Karpas-422 (cell line): Measurements from ENCODE around the gene ZNF280B. TPM values are rescaled to one million over a fixed set of nuclear protein-coding genes. Genes with fewer than 3 reads are reported as not detected.

Experiments
- DNase-seq: peaks from one replicate; pipeline ENCODE4 v3.0.0-alpha.2; 2015
- H2AFZ ChIP-seq: fragments of 200-600 bp; sonication (generic); 2 replicates; pipeline ENCODE4 v1.6.1; 2014; ENCODE audit warnings: antibody characterized with exemption, low read length, mixed read lengths
- H3K27ac ChIP-seq: fragments of 200-600 bp; sonication (generic); 2 replicates; pipeline ENCODE4 v1.5.1; 2014; ENCODE audit warnings: mild to moderate bottlenecking, low read length, moderate library complexity
- H3K27me3 ChIP-seq: fragments of 200-600 bp; sonication (generic); 2 replicates; pipeline ENCODE4 v1.6.1; 2014; ENCODE audit warnings: low read length, mixed read lengths
- H3K36me3 ChIP-seq: fragments of 200-600 bp; sonication (generic); 2 replicates; pipeline ENCODE4 v1.6.1; 2014; ENCODE audit warnings: low read length, mixed read lengths; ENCODE audit not compliant: insufficient read depth
- H3K4me1 ChIP-seq: fragments of 200-600 bp; sonication (generic); 2 replicates; pipeline ENCODE4 v1.6.1; 2014; ENCODE audit warnings: mild to moderate bottlenecking, low read length, mixed read lengths
- H3K4me2 ChIP-seq: fragments of 200-600 bp; sonication (generic); 2 replicates; pipeline ENCODE4 v1.6.1; 2014; ENCODE audit warnings: low read length, low read depth, mild to moderate bottlenecking; ENCODE audit not compliant: poor library complexity, severe bottlenecking
- H3K4me3 ChIP-seq: fragments of 200-600 bp; sonication (generic); 2 replicates; pipeline ENCODE4 v1.5.1; 2014; ENCODE audit warnings: mild to moderate bottlenecking, antibody characterized with exemption, low read length, mixed read lengths
- H3K79me2 ChIP-seq: fragments of 200-600 bp; sonication (generic); 2 replicates; pipeline ENCODE4 v1.6.1; 2014; ENCODE audit warnings: mild to moderate bottlenecking, low read length, mixed read lengths
- H3K9ac ChIP-seq: fragments of 200-600 bp; sonication (generic); 2 replicates; pipeline ENCODE4 v1.6.0; 2014; ENCODE audit warnings: low read length
- H3K9me2 ChIP-seq: fragments of 200-600 bp; sonication (generic), shearing (Covaris generic); replicated peaks from 2 replicates; pipeline ENCODE4 v1.6.0; 2014; ENCODE audit warnings: mild to moderate bottlenecking, low read length, moderate library complexity; ENCODE audit not compliant: insufficient read depth
- H3K9me3 ChIP-seq: fragments of 300-700, 200-600 bp; sonication (generic); 2 replicates; pipeline ENCODE4 v1.6.1; 2014; ENCODE audit warnings: low read length, mixed read lengths
- H4K20me1 ChIP-seq: fragments of 200-600 bp; sonication (generic); 2 replicates; pipeline ENCODE4 v1.6.1; 2014; ENCODE audit warnings: mild to moderate bottlenecking, antibody characterized with exemption, low read length, low read depth; ENCODE audit not compliant: insufficient read depth
- total RNA-seq: library from RNA; depleted of rRNA; stranded (reverse); fragments of >200 nt; shearing (Covaris generic); gene quantifications from 2 replicates; pipeline ENCODE4 v1.2.3, GENCODE V29; 2014; ENCODE audit warnings: low replicate concordance

The ZNF280B gene
- total RNA-seq, 1 experiment from 2014 or later = 10.3 TPM

DNA sequence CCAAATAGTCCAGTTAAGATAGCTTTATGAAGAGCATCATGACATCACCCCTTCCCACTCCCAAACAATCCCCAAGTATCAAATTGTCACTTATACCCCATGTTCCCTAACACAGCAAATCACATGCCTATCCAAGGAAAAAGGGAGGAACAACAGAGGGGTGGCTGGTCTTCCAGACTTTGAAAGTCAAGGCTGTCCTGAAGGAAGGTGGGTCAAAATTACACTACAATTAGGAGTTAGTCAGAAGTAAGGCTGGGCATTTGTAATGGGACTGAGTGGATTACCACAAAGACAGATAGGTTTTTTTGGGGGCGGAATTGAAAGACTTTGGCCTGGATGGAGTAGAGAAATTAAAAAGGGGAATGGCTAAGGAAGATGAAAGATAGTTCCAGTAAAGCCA, 44.6 kb upstream of the ZNF280B start:
- no peak overlapping the region for H2AFZ ChIP-seq
- H3K9me3 ChIP-seq = no peaks in the 10 kb centered on the region
- H3K4me2 ChIP-seq = no peak overlapping the region
- H3K79me2 ChIP-seq = no peaks in the 10 kb centered on the region
- H3K27me3 ChIP-seq = no peaks in the 10 kb centered on the region
- no peaks in the 10 kb centered on the region for H4K20me1 ChIP-seq
- H3K9ac ChIP-seq = no peak overlapping the region
- no peaks in the 10 kb centered on the region for H3K9me2 ChIP-seq
- no peak overlapping the region for H3K4me3 ChIP-seq
- H3K4me1 ChIP-seq = no peaks in the 10 kb centered on the region
- no peak for DNase-seq
- no peaks in the 10 kb centered on the region for H3K36me3 ChIP-seq
- H3K27ac ChIP-seq = no peak overlapping the region

DNA sequence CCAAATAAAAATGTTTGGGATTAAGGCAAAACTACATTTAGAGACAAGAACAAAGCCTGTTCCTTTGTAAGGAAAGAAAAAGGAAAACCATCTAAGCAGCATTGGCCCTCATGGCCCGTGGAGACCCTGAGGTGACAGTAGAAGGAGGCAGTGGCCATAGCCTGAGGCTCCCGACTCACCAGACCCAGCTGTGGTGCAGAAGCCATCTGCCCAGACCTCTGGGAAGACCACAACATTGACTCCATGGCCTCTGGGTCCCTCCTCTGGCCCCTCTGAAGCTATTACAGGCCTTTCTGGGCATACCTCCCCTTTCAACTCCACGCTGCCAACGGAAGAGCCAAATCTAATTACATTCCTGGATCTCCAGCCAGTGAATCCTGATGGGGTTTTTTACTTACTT, 44.1 kb upstream of the ZNF280B start:
- no peak overlapping the region for H3K9ac ChIP-seq
- H2AFZ ChIP-seq = no peak overlapping the region
- no peaks in the 10 kb centered on the region for H3K79me2 ChIP-seq
- no peak overlapping the region for H3K27ac ChIP-seq
- H3K9me3 ChIP-seq = no peaks in the 10 kb centered on the region
- H3K4me1 ChIP-seq = no peaks in the 10 kb centered on the region
- H3K9me2 ChIP-seq = no peaks in the 10 kb centered on the region
- H3K36me3 ChIP-seq = no peaks in the 10 kb centered on the region
- no peak overlapping the region for H3K4me3 ChIP-seq
- no peaks in the 10 kb centered on the region for H4K20me1 ChIP-seq
- no peaks in the 10 kb centered on the region for H3K27me3 ChIP-seq
- DNase-seq = peak; percentile 67
- no peak overlapping the region for H3K4me2 ChIP-seq

DNA sequence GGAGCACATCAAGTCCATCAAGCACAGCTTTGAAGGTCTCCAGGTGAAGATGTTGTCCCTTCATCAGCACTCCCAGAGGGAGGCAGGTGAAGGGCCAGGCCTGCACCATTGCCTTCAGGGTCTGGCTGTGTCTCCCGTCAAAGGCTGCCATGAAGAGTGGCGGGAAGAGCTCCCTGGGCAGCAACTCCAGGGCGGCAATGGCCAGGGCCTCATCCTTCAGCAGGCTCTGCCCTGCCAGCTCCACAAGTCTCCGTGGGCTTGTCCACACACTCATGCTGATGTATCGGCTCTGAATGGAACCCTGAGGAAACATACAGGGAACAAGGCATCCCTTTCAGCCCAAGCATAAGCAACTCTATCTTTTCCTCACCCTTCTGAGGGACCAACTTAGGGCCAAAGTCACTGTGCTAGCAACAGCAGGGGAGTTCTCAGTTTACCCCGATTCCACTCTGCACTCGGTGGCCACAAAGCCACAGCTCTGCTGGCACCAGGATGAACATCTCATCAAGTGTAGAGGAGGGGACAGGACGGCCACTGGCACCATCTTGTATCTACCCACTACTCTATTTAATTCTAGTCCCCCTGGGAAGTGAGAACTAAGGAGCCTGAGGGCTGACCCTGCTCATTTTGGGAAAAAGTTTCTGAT, 42.4 kb upstream of the ZNF280B start:
- Histone ChIP-seq H3K27ac (no peak overlapping the region), H3K4me1 (no peaks in the 10 kb centered on the region), H4K20me1 (no peaks in the 10 kb centered on the region), H3K4me3 (no peak overlapping the region), H3K4me2 (no peak overlapping the region), H3K27me3 (no peaks in the 10 kb centered on the region), H3K9ac (no peak overlapping the region), H3K36me3 (no peaks in the 10 kb centered on the region), H3K9me2 (no peaks in the 10 kb centered on the region), H3K79me2 (no peaks in the 10 kb centered on the region), H3K9me3 (no peaks in the 10 kb centered on the region), H2AFZ (no peak overlapping the region)
- DNase-seq = no peak

DNA sequence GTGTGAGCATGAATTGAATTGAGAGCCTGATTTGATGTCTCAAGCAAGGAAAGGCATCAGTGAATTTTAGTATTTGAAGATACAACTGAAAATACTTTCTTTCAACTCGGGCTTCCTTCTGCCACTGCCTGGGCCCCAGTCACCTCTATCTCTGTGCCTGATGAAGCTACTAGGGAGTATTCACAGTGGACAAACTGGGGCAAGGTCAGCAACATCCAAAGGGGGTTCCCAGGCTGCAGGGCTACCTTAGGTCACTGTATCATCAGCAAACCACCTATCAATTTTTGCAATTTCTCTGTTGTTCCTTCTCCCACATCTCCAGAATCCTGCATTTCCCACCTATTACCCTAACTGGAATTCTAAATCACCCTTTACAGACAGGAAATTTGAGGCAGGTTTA, 40.4 kb upstream of the ZNF280B start:
- Histone ChIP-seq H3K9ac (no peak overlapping the region), H3K9me2 (no peaks in the 10 kb centered on the region), H3K9me3 (no peaks in the 10 kb centered on the region), H3K4me3 (no peak overlapping the region), H3K36me3 (no peaks in the 10 kb centered on the region), H3K27ac (no peak overlapping the region), H3K4me2 (no peak overlapping the region), H3K4me1 (no peaks in the 10 kb centered on the region), H3K79me2 (no peaks in the 10 kb centered on the region), H2AFZ (no peak overlapping the region), H4K20me1 (no peaks in the 10 kb centered on the region), H3K27me3 (no peaks in the 10 kb centered on the region)
- DNase-seq = no peak

DNA sequence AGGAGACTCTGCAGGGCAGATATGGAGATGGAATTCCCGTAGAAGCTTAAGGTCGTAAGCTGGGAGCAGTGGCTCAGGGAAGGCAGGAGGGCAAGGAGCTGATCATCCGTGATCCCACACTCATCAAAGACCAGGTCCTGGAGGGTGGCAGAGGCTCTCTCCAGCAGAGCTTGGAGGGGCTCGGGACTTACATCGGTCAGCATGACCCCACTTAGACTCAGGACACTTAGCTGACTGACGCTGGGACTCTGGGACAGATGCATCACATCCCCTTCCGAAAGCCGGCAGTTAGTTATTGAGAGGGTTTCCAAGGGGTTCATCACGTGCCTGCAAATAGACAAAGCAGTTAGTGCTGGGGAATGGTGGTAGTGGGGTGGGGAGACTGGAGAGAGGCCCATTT, 39.8 kb upstream of the ZNF280B start:
- no peaks in the 10 kb centered on the region for H3K27me3 ChIP-seq
- no peak overlapping the region for H3K27ac ChIP-seq
- no peaks in the 10 kb centered on the region for H3K9me2 ChIP-seq
- no peak overlapping the region for H3K9ac ChIP-seq
- no peaks in the 10 kb centered on the region for H3K4me1 ChIP-seq
- H3K4me3 ChIP-seq = no peak overlapping the region
- no peaks in the 10 kb centered on the region for H3K79me2 ChIP-seq
- H3K36me3 ChIP-seq = no peaks in the 10 kb centered on the region
- H4K20me1 ChIP-seq = no peaks in the 10 kb centered on the region
- H3K4me2 ChIP-seq = no peak overlapping the region
- DNase-seq = no peak
- no peak overlapping the region for H2AFZ ChIP-seq
- H3K9me3 ChIP-seq = no peaks in the 10 kb centered on the region

DNA sequence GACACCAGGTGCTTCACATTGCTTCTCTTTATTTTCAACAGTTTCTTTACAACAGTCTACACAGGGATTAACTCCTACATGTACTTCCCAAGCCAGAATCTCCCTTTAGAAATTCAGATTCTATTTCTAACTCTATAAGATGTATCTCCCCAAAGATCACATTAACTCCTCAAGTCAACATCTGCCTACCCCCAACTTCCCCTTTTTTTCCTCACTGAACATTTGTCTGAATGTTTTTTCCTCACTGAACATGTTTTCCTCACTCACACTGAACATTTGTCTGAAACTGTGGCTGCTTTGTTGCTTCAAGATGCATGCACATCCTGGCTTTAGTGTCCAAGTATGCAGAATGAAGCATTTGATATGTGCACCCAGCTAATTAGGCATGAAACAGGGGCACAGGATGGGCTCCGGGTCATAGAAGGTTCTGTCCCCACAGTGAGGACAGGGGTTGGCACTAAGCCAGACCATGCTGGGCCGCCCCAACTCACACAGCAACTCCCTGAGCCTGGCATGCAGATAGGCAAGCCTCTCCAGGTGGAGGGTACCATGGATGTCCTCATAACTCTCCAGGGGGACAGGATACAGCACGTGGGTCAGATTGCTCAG, 39.3 kb upstream of the ZNF280B start:
- H3K9ac ChIP-seq = no peak overlapping the region
- H3K4me1 ChIP-seq = no peaks in the 10 kb centered on the region
- H3K27ac ChIP-seq = no peak overlapping the region
- no peak overlapping the region for H3K4me3 ChIP-seq
- H3K4me2 ChIP-seq = no peak overlapping the region
- no peaks in the 10 kb centered on the region for H3K79me2 ChIP-seq
- no peaks in the 10 kb centered on the region for H3K27me3 ChIP-seq
- H2AFZ ChIP-seq = no peak overlapping the region
- no peaks in the 10 kb centered on the region for H4K20me1 ChIP-seq
- DNase-seq = no peak
- no peaks in the 10 kb centered on the region for H3K9me3 ChIP-seq
- H3K9me2 ChIP-seq = no peaks in the 10 kb centered on the region
- H3K36me3 ChIP-seq = no peaks in the 10 kb centered on the region

DNA sequence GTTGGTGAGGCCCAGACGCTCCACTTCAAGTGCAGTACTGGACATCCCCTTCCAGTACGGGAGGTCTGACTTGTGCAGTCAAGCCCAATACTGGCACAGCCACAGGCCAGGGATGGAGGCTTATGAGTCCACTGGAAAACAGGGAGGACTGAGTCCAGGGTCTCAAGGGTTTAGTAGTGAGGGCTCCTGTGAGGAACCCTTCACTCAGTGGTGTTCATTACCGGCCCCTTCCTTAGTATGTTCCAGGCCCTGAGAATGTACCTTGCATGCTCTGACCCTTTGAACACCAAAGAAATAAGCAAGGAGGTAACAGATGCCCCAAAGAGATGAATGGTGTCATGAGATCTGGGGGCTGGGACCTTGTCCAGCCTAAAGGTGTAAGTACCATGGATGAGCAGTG, 38.7 kb upstream of the ZNF280B start:
- Histone ChIP-seq H3K27me3 (no peaks in the 10 kb centered on the region), H3K4me3 (no peak overlapping the region), H3K79me2 (no peaks in the 10 kb centered on the region), H3K9ac (no peak overlapping the region), H2AFZ (no peak overlapping the region), H4K20me1 (no peaks in the 10 kb centered on the region), H3K27ac (no peak overlapping the region), H3K4me1 (no peaks in the 10 kb centered on the region), H3K9me2 (no peaks in the 10 kb centered on the region), H3K36me3 (no peaks in the 10 kb centered on the region), H3K4me2 (no peak overlapping the region), H3K9me3 (no peaks in the 10 kb centered on the region)
- no peak for DNase-seq

DNA sequence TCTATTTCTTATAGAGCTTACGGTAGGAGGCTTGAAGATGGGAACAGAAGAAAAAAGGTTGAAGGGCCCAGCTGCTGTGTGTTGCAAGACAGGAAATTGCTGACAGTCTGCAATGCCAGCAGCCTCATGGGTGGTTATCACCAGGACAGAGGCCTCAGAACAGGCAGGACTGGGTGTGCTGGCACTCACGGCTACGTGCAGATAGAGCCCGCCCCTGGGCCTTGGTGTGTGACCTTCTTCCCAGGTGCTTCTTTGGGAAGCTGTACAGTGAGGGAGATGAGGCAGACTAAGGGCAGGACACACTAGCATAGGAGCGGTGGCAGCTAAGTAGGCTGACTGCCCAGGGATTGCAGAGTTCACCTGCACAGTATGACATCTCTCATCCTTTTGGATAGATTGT, 37.9 kb upstream of the ZNF280B start:
- Histone ChIP-seq H3K9me2 (no peaks in the 10 kb centered on the region), H3K79me2 (no peaks in the 10 kb centered on the region), H3K4me2 (no peak overlapping the region), H3K36me3 (no peaks in the 10 kb centered on the region), H3K9me3 (no peaks in the 10 kb centered on the region), H2AFZ (no peak overlapping the region), H3K9ac (no peak overlapping the region), H4K20me1 (no peaks in the 10 kb centered on the region), H3K27ac (no peak overlapping the region), H3K4me1 (no peaks in the 10 kb centered on the region), H3K4me3 (no peak overlapping the region), H3K27me3 (no peaks in the 10 kb centered on the region)
- DNase-seq = no peak
